ENCODE results near the gene NDUFS7.

The NDUFS7 gene

GRCh38 chr19:1401889-1402217, 18.1 kb downstream of the NDUFS7 start:
- DNase-seq: no peak

- DNase-seq: no peak
These were observed 18.8 kb downstream of the NDUFS7 start for GRCh38 chr19:1402411-1403070.

GRCh38 chr19:1406774-1407527, 23.2 kb downstream of the NDUFS7 start:
- peak; percentile 100 for DNase-seq

GRCh38 chr19:1407528-1408299, 24.0 kb downstream of the NDUFS7 start, which contains the start of gene DAZAP1:
DAZAP1 (plus strand) TSS chr19:1407586; CDS start chr19:1407774, 188 bp downstream.
- no peak for DNase-seq

GRCh38 chr19:1408300-1409203, 24.8 kb downstream of the NDUFS7 start:
- DNase-seq: peak; percentile 57

- no peak for DNase-seq
These were observed 25.7 kb downstream of the NDUFS7 start for GRCh38 chr19:1409204-1410005.

- no peak for DNase-seq
These were observed 26.6 kb downstream of the NDUFS7 start for GRCh38 chr19:1410136-1410786.

- no peak for DNase-seq
These were observed 27.1 kb downstream of the NDUFS7 start for GRCh38 chr19:1410789-1411188.

GRCh38 chr19:1411255-1412191, 27.8 kb downstream of the NDUFS7 start:
- no peak for DNase-seq

- no peak for DNase-seq
These were observed 28.7 kb downstream of the NDUFS7 start for GRCh38 chr19:1412323-1412923.

- DNase-seq: no peak
These were observed 29.5 kb downstream of the NDUFS7 start for GRCh38 chr19:1412995-1413800.

GRCh38 chr19:1416014-1416841, 32.5 kb downstream of the NDUFS7 start:
- no peak for DNase-seq

- no peak for DNase-seq
These were observed 33.4 kb downstream of the NDUFS7 start for GRCh38 chr19:1417145-1417544.

- DNase-seq: no peak
These were observed 34.2 kb downstream of the NDUFS7 start for GRCh38 chr19:1417681-1418495.

- no peak for DNase-seq
These were observed 34.7 kb downstream of the NDUFS7 start for GRCh38 chr19:1418496-1418775.

- no peak for DNase-seq
These were observed 35.4 kb downstream of the NDUFS7 start for GRCh38 chr19:1418951-1419738.
